ENCODE data around the gene MPO. TPM values are rescaled to one million over a fixed set of nuclear protein-coding genes. Genes with fewer than 3 reads are reported as not detected.

Gene MPO
- total RNA-seq, 1 experiment from 2014 or later = not detected

- H2AFZ ChIP-seq (ENCODE audit: low read depth, low read length, poor library complexity, severe bottlenecking) = no peak overlapping the region
- no peaks in the 10 kb centered on the region for H4K20me1 ChIP-seq (ENCODE audit: insufficient read depth)
- ATAC-seq = no peak
- ChIA-PET CTCF (interaction anchor here (2.2 to 7.6 kb wide), 4 partner anchors 8 to 129 kb away, joined by 16 to 124 read pairs (median 42); partner anchors contain the start of gene TSPOAP1), POLR2A (interaction anchor here (1.9 to 2.0 kb wide), 2 partner anchors 26 to 312 kb away, joined by 4 to 18 read pairs; no protein-coding TSS in a partner anchor), RAD21 (ENCODE audit: low non-redundant PET in 1 of 2, low total read pairs in 2 of 2, uncharacterized antibody in 2 of 2, unreplicated experiment in 2 of 2) (no interaction called here)
- no peaks in the 10 kb centered on the region for H3K9me3 ChIP-seq (ENCODE audit: control insufficient read depth in 1 of 2, insufficient read depth in 1 of 2, low read depth in 1 of 2, low read length in 2 of 2)
- BruUV-seq (replicated peaks) = no TSS peak
- intact Hi-C loops (cut with micrococcal nuclease) = loop anchor here (5.0 to 10.0 kb wide), 2 partner anchors 199 to 686 kb away; no protein-coding TSS in a partner anchor
- no peak for DNase-seq (ENCODE audit: low read depth, low spot score)
- no peak overlapping the region for H3K4me2 ChIP-seq (ENCODE audit: low read length)
- H3K4me1 ChIP-seq (ENCODE audit: control insufficient read depth in 1 of 2, insufficient read depth in 2 of 2, low read length in 2 of 2) = peaks cover 8 to 17% of the 10 kb centered on the region in 2 experiments; a peak in 3 of 4 replicates
- no peak overlapping the region for H3K9ac ChIP-seq (ENCODE audit: low read length)
- no peaks in the 10 kb centered on the region for H3K9me2 ChIP-seq (ENCODE audit: insufficient read depth)
- H3K4me3 ChIP-seq (replicated peaks in 1 of 2; ENCODE audit: low read depth in 1 of 2, low read length in 2 of 2) = no peak overlapping the region
- H3K79me2 ChIP-seq (ENCODE audit: insufficient read depth, low read length) = no peaks in the 10 kb centered on the region
- H3K27me3 ChIP-seq (ENCODE audit: insufficient read depth, low read length) = no peaks in the 10 kb centered on the region
- TF ChIP-seq EGR1 (IDR thresholded peaks at IDR 0.05; ENCODE audit: low read depth) (no peak), SP1 (IDR thresholded peaks at IDR 0.05; ENCODE audit: low read depth) (no peak), SRF (IDR thresholded peaks at IDR 0.05; ENCODE audit: low read depth) (no peak), ZNF274 (IDR thresholded peaks at IDR 0.05; ENCODE audit: low read depth, low read length) (no peak), MAX (IDR thresholded peaks at IDR 0.05) (no peak)
- TF ChIP-seq, protein P1, sequence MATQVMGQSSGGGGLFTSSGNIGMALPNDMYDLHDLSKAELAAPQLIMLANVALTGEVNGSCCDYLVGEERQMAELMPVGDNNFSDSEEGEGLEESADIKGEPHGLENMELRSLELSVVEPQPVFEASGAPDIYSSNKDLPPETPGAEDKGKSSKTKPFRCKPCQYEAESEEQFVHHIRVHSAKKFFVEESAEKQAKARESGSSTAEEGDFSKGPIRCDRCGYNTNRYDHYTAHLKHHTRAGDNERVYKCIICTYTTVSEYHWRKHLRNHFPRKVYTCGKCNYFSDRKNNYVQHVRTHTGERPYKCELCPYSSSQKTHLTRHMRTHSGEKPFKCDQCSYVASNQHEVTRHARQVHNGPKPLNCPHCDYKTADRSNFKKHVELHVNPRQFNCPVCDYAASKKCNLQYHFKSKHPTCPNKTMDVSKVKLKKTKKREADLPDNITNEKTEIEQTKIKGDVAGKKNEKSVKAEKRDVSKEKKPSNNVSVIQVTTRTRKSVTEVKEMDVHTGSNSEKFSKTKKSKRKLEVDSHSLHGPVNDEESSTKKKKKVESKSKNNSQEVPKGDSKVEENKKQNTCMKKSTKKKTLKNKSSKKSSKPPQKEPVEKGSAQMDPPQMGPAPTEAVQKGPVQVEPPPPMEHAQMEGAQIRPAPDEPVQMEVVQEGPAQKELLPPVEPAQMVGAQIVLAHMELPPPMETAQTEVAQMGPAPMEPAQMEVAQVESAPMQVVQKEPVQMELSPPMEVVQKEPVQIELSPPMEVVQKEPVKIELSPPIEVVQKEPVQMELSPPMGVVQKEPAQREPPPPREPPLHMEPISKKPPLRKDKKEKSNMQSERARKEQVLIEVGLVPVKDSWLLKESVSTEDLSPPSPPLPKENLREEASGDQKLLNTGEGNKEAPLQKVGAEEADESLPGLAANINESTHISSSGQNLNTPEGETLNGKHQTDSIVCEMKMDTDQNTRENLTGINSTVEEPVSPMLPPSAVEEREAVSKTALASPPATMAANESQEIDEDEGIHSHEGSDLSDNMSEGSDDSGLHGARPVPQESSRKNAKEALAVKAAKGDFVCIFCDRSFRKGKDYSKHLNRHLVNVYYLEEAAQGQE (IDR thresholded peaks at IDR 0.05; ENCODE audit: low read depth) = no peak
- no peaks in the 10 kb centered on the region for H3K36me3 ChIP-seq (ENCODE audit: control insufficient read depth in 1 of 2, insufficient read depth in 2 of 2, low read length in 2 of 2)
- H3K27ac ChIP-seq (ENCODE audit: low read depth, low read length) = no peak overlapping the region
These were observed 38.0 kb upstream of the MPO start for GRCh38 chr17:58318627-58319172.
